Non-pigmented ciliary epithelial cell (primary cell): ENCODE measurements around the gene RFWD3.
"Not testable (repeated sequence)": the region's sequence is repeated elsewhere in the genome, so short reads cannot be mapped to it uniquely, and the experiment has no call there.

Experiments used
- DNase-seq: peaks from one replicate; pipeline ENCODE4 v3.0.0-alpha.2; 2010; ENCODE audit warnings: low read depth

The RFWD3 gene

GRCh38 chr16:74666425-74667254 is at the start of gene RFWD3:
TSS of gene RFWD3 (minus strand) at chr16:74666877. CDS start at chr16:74661449, 5,428 bp downstream.
- DNase-seq, result peak; percentile 98

- no peak for DNase-seq
Observed at GRCh38 chr16:74716355-74716754, 49.7 kb upstream of the RFWD3 start.

GRCh38 chr16:74713876-74714275 is 47.2 kb upstream of the RFWD3 start:
- DNase-seq, result no peak

- DNase-seq, result no peak
Observed at GRCh38 chr16:74713325-74713724, 46.6 kb upstream of the RFWD3 start.

GRCh38 chr16:74711938-74712337 is 45.3 kb upstream of the RFWD3 start:
- no peak for DNase-seq

- DNase-seq, result no peak
Observed at GRCh38 chr16:74710401-74710800, 43.7 kb upstream of the RFWD3 start.

- peak; percentile 36 for DNase-seq
Observed at GRCh38 chr16:74709441-74709877, 42.8 kb upstream of the RFWD3 start.

- no peak for DNase-seq
Observed at GRCh38 chr16:74700438-74701225, 34.0 kb upstream of the RFWD3 start, which contains the start of gene MLKL. TSS of gene MLKL (minus strand) at chr16:74700862. CDS start at chr16:74695757, 5,105 bp downstream.

GRCh38 chr16:74700116-74700437 is 33.4 kb upstream of the RFWD3 start:
- no peak for DNase-seq

- no peak for DNase-seq
Observed at GRCh38 chr16:74699666-74700065, 33.0 kb upstream of the RFWD3 start.

- no peak for DNase-seq
Observed at GRCh38 chr16:74698222-74698621, 31.5 kb upstream of the RFWD3 start.

- peak; percentile 72 for DNase-seq
Observed at GRCh38 chr16:74695450-74696422, 29.1 kb upstream of the RFWD3 start.

GRCh38 chr16:74691093-74691855 is 24.6 kb upstream of the RFWD3 start:
- DNase-seq, result no peak

GRCh38 chr16:74682556-74682955 is 15.9 kb upstream of the RFWD3 start:
- no peak for DNase-seq

GRCh38 chr16:74680681-74681080 is 14.0 kb upstream of the RFWD3 start:
- DNase-seq, result no peak

GRCh38 chr16:74679983-74680382 is 13.3 kb upstream of the RFWD3 start:
- no peak for DNase-seq

- no peak for DNase-seq
Observed at GRCh38 chr16:74677868-74678267, 11.2 kb upstream of the RFWD3 start.

GRCh38 chr16:74673876-74674275 is 7.2 kb upstream of the RFWD3 start:
- DNase-seq, result no peak

- not testable (repeated sequence) for DNase-seq
Observed at GRCh38 chr16:74668877-74669276, 2.2 kb upstream of the RFWD3 start.

- no peak for DNase-seq
Observed at GRCh38 chr16:74667255-74667700, 601 bp upstream of the RFWD3 start.

GRCh38 chr16:74666010-74666421 is 661 bp downstream of the RFWD3 start:
- DNase-seq, result no peak
